Activated CD4-positive, alpha-beta T cell treated with anti-CD3 and anti-CD28 coated beads, Interleukin-2, amount 50 U/mL, for 48 hours (primary cell): ENCODE results near the gene SRP72.

ENCODE experiments used
- DNase-seq, 2 experiments: peaks; one replicate each; pipeline ENCODE4 v3.0.0-alpha.2; 2020

The SRP72 gene

GRCh38 chr4:56465599-56466295 lies 1.7 kb upstream of the SRP72 start:
- no peak for DNase-seq

GRCh38 chr4:56466296-56466761 lies 1.1 kb upstream of the SRP72 start:
- DNase-seq, result peak in 1 of 2 experiments; percentile 23

- no peak for DNase-seq
Measured at GRCh38 chr4:56466910-56467283, 520 bp upstream of the SRP72 start.

- peak in 1 of 2 experiments; percentile 39 for DNase-seq
Measured at GRCh38 chr4:56468097-56468422, 643 bp downstream of the SRP72 start.

GRCh38 chr4:56469489-56470210 lies 2.2 kb downstream of the SRP72 start:
- no peak for DNase-seq

GRCh38 chr4:56475917-56476316 lies 8.5 kb downstream of the SRP72 start:
- no peak for DNase-seq

- DNase-seq, result no peak
Measured at GRCh38 chr4:56477192-56477702, 9.8 kb downstream of the SRP72 start.

- DNase-seq, result no peak
Measured at GRCh38 chr4:56480691-56481090, 13.3 kb downstream of the SRP72 start.

- DNase-seq, result no peak
Measured at GRCh38 chr4:56496241-56496640, 28.8 kb downstream of the SRP72 start.

GRCh38 chr4:56505269-56506130 lies 38.1 kb downstream of the SRP72 start, which contains the start of gene ARL9:
Gene ARL9 (plus strand): TSS chr4:56505791. CDS start chr4:56505863, 72 bp downstream.
- peak; percentile 54 to 61 for DNase-seq

- DNase-seq, result no peak
Measured at GRCh38 chr4:56511098-56511497, 43.7 kb downstream of the SRP72 start.

GRCh38 chr4:56512166-56512565 lies 44.7 kb downstream of the SRP72 start:
- DNase-seq, result no peak

- no peak for DNase-seq
Measured at GRCh38 chr4:56513517-56513916, 46.1 kb downstream of the SRP72 start.

- DNase-seq, result peak; percentile 86 to 88
Measured at GRCh38 chr4:56530269-56531148, 63.1 kb downstream of the SRP72 start.

- no peak for DNase-seq
Measured at GRCh38 chr4:56531149-56531770, 63.8 kb downstream of the SRP72 start.

- no peak for DNase-seq
Measured at GRCh38 chr4:56531823-56532222, 64.4 kb downstream of the SRP72 start.

GRCh38 chr4:56532239-56532638 lies 64.8 kb downstream of the SRP72 start:
- no peak for DNase-seq

GRCh38 chr4:56535915-56536314 lies 68.5 kb downstream of the SRP72 start:
- DNase-seq, result no peak

GRCh38 chr4:56537147-56537546 lies 69.7 kb downstream of the SRP72 start:
- no peak for DNase-seq

GRCh38 chr4:56540826-56541225 lies 73.4 kb downstream of the SRP72 start:
- DNase-seq, result no peak

GRCh38 chr4:56544573-56545131 lies 77.2 kb downstream of the SRP72 start:
- peak; percentile 90 to 91 for DNase-seq
